Trophoblast cell (in vitro differentiated cells and primary cell): ENCODE data around the gene EHMT1.
A peak's percentile ranks its signal among the peaks of the same experiment; 100 is the strongest.

ENCODE experiments used
- DNase-seq, 2 donors: peaks; one replicate each; pipeline ENCODE4 v3.0.0-alpha.2; 2016
- H2AFZ ChIP-seq: 2 replicates; pipeline ENCODE4 v1.6.1; 2013; ENCODE audit warnings: low read length, moderate library complexity, mild to moderate bottlenecking; ENCODE audit not compliant: insufficient read depth, poor library complexity
- H2AK5ac ChIP-seq: 2 replicates; pipeline ENCODE4 v1.6.1; 2013; ENCODE audit warnings: mild to moderate bottlenecking, low read length
- H2BK120ac ChIP-seq: 2 replicates; pipeline ENCODE4 v1.6.1; 2013; ENCODE audit warnings: low read length, mild to moderate bottlenecking, moderate library complexity; ENCODE audit not compliant: insufficient read depth, poor library complexity
- H2BK12ac ChIP-seq: 2 replicates; pipeline ENCODE4 v1.6.1; 2013; ENCODE audit warnings: mild to moderate bottlenecking, low read length, moderate library complexity
- H2BK5ac ChIP-seq: 2 replicates; pipeline ENCODE4 v1.6.1; 2013; ENCODE audit warnings: low read length, low read depth, moderate library complexity, mild to moderate bottlenecking; ENCODE audit not compliant: poor library complexity
- H3K14ac ChIP-seq: 2 replicates; pipeline ENCODE4 v1.6.1; 2013; ENCODE audit warnings: mild to moderate bottlenecking, low read length
- H3K18ac ChIP-seq: 2 replicates; pipeline ENCODE4 v1.6.1; 2013; ENCODE audit warnings: mild to moderate bottlenecking, low read length
- H3K23ac ChIP-seq: 2 replicates; pipeline ENCODE4 v1.6.1; 2013; ENCODE audit warnings: low read length
- H3K27ac ChIP-seq: 2 replicates; pipeline ENCODE4 v1.5.1; 2013; ENCODE audit warnings: low read depth, mild to moderate bottlenecking, inconsistent platforms, low read length, moderate library complexity
- H3K27me3 ChIP-seq: 2 replicates; pipeline ENCODE4 v1.6.1; 2013; ENCODE audit warnings: inconsistent platforms, mild to moderate bottlenecking, low read length, moderate library complexity; ENCODE audit not compliant: insufficient read depth
- H3K36me3 ChIP-seq, 2 experiments: 1 replicate in 1 of 2; 2 replicates in 1 of 2; pipeline ENCODE4 v1.6.1; 2013; ENCODE audit warnings: low read length in 2 of 2, mild to moderate bottlenecking in 2 of 2, moderate library complexity in 1 of 2; ENCODE audit not compliant: insufficient read depth in 2 of 2, control insufficient read depth in 1 of 2
- H3K4ac ChIP-seq: 2 replicates; pipeline ENCODE4 v1.6.1; 2013; ENCODE audit warnings: low read depth, mild to moderate bottlenecking, low read length, moderate library complexity
- H3K4me1 ChIP-seq, 2 experiments: 1 replicate in 1 of 2; 2 replicates in 1 of 2; pipeline ENCODE4 v1.6.1; 2013; ENCODE audit warnings: low read length in 2 of 2, mild to moderate bottlenecking in 2 of 2, moderate library complexity in 1 of 2; ENCODE audit not compliant: insufficient read depth in 2 of 2, control insufficient read depth in 1 of 2
- H3K4me2 ChIP-seq: 2 replicates; pipeline ENCODE4 v1.6.1; 2013; ENCODE audit warnings: inconsistent platforms, mild to moderate bottlenecking, low read length, moderate library complexity
- H3K4me3 ChIP-seq: 2 replicates; pipeline ENCODE4 v1.5.1; 2013; ENCODE audit warnings: mild to moderate bottlenecking, low read depth, low read length, inconsistent platforms
- H3K79me1 ChIP-seq: one replicate; pipeline ENCODE4 v1.6.1; 2013; ENCODE audit warnings: low read length
- H3K79me2 ChIP-seq: 2 replicates; pipeline ENCODE4 v1.6.1; 2013; ENCODE audit warnings: low read length, mild to moderate bottlenecking; ENCODE audit not compliant: control insufficient read depth, insufficient read depth, poor library complexity
- H3K9ac ChIP-seq: 2 replicates; pipeline ENCODE4 v1.6.1; 2013; ENCODE audit warnings: mild to moderate bottlenecking, low read length
- H3K9me3 ChIP-seq: 2 replicates; pipeline ENCODE4 v1.6.1; 2013; ENCODE audit warnings: low read depth, mild to moderate bottlenecking, control low read depth, inconsistent platforms, low read length; ENCODE audit not compliant: insufficient read depth
- H4K12ac ChIP-seq: 2 replicates; pipeline ENCODE4 v1.6.1; 2013; ENCODE audit warnings: low read depth, mild to moderate bottlenecking, low read length, moderate library complexity
- H4K8ac ChIP-seq: 2 replicates; pipeline ENCODE4 v1.6.1; 2013; ENCODE audit warnings: low read depth, mild to moderate bottlenecking, low read length, moderate library complexity
- H4K91ac ChIP-seq: one replicate; pipeline ENCODE4 v1.6.1; 2013; ENCODE audit warnings: low read depth, mild to moderate bottlenecking, low read length, moderate library complexity
- WGBS: extraction: QIAGEN DNeasy Blood & Tissue Kit; methylation state at CpG from one replicate; pipeline ENCODE4 v1.1.7; 2013; ENCODE audit warnings: missing lambda C conversion rate; ENCODE audit not compliant: insufficient read length, insufficient coverage; ENCODE audit errors: extremely low coverage; 5-methylcytosine and 5-hydroxymethylcytosine counted together

The EHMT1 gene

GRCh38 chr9:137632230-137633161 is 13.7 kb downstream of the EHMT1 start:
- no CpG with 5 or more reads among the region's 23 CpGs for WGBS
- H4K91ac ChIP-seq = no peak overlapping the region
- H3K4me3 ChIP-seq = no peak overlapping the region
- H3K18ac ChIP-seq = no peak overlapping the region
- no peak overlapping the region for H2BK12ac ChIP-seq
- H2AK5ac ChIP-seq = no peak overlapping the region
- no peak overlapping the region for H2BK120ac ChIP-seq
- H3K14ac ChIP-seq = no peak overlapping the region
- H3K79me2 ChIP-seq = peaks cover 18% of the 10 kb centered on the region
- no peak overlapping the region for H4K8ac ChIP-seq
- H2AFZ ChIP-seq = peak overlapping the region; percentile 44
- no peaks in the 10 kb centered on the region for H3K79me1 ChIP-seq
- H3K27me3 ChIP-seq = no peaks in the 10 kb centered on the region
- H3K9ac ChIP-seq = no peak overlapping the region
- H3K27ac ChIP-seq = no peak overlapping the region
- H3K4me1 ChIP-seq = peaks cover 2 to 4% of the 10 kb centered on the region in 2 experiments
- H3K4ac ChIP-seq = peak overlapping the region; percentile 63
- H3K36me3 ChIP-seq = no peaks in the 10 kb centered on the region
- DNase-seq = no peak
- H4K12ac ChIP-seq = no peak overlapping the region
- H3K9me3 ChIP-seq = no peaks in the 10 kb centered on the region
- no peak overlapping the region for H3K23ac ChIP-seq
- H3K4me2 ChIP-seq = no peak overlapping the region
- no peak overlapping the region for H2BK5ac ChIP-seq

GRCh38 chr9:137634016-137634415 is 15.2 kb downstream of the EHMT1 start:
- Histone ChIP-seq H3K14ac (no peak overlapping the region), H3K27me3 (no peaks in the 10 kb centered on the region), H3K18ac (no peak overlapping the region), H3K79me1 (no peaks in the 10 kb centered on the region), H3K23ac (no peak overlapping the region), H3K27ac (no peak overlapping the region), H2AK5ac (no peak overlapping the region), H4K91ac (no peak overlapping the region), H3K4me2 (no peak overlapping the region), H3K36me3 (peaks cover 0 to 2% of the 10 kb centered on the region in 2 experiments), H2BK12ac (no peak overlapping the region), H2BK5ac (no peak overlapping the region), H4K12ac (no peak overlapping the region), H3K4me3 (no peak overlapping the region), H3K79me2 (peaks cover 13% of the 10 kb centered on the region), H3K9ac (no peak overlapping the region), H4K8ac (no peak overlapping the region), H3K9me3 (no peaks in the 10 kb centered on the region), H3K4me1 (no peaks in the 10 kb centered on the region), H2BK120ac (no peak overlapping the region), H3K4ac (peak overlapping the region; percentile 26), H2AFZ (no peak overlapping the region)
- DNase-seq = no peak
- no CpG with 5 or more reads among the region's 5 CpGs for WGBS

- no peak overlapping the region for H3K14ac ChIP-seq
Observed at GRCh38 chr9:137638680-137639079, 19.9 kb downstream of the EHMT1 start.

DNA sequence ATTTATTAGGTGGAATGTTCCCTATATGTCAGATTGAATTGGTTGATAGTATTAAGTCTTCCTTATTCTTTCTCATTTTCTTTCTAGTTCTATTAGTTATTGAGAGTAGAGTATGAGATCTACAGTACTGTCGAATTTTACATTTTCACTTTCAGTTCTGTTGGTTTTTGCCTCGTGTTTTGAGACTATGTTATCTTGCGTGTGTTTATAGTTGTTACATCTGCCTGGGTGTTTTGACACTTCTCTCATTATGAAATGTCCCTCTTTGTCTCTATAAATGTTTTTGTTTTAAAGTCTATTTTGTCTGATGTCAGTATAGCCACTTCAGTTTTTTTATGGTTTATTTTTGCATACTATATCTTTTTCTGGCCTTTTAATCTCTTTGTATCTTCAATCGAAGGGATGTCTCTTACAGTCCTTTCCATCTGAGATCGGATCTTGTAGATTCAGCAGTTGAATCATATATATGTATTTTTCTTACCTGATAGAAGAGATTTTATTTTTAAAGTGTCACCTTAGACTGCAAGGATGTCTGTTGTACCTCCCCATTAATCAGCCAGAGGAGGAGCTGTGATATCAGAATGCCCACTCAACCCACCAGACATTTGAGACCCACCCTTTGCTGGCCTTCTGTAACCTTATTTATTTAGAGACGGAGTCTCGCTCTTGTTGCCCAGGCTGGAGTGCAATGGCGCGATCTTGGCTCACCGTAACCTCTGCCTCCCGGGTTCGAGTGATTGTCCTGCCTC is 20.7 kb downstream of the EHMT1 start:
- Histone ChIP-seq H3K27me3 (no peaks in the 10 kb centered on the region), H3K4ac (peak overlapping the region; percentile 95), H3K14ac (no peak overlapping the region), H3K4me2 (no peak overlapping the region), H3K79me1 (no peaks in the 10 kb centered on the region), H2AK5ac (no peak overlapping the region), H4K91ac (no peak overlapping the region), H3K36me3 (peaks cover 6 to 9% of the 10 kb centered on the region in 2 experiments), H3K79me2 (peaks cover 14% of the 10 kb centered on the region), H3K4me1 (no peaks in the 10 kb centered on the region), H3K18ac (no peak overlapping the region), H2BK5ac (no peak overlapping the region), H3K27ac (no peak overlapping the region), H2BK12ac (no peak overlapping the region), H3K4me3 (no peak overlapping the region), H4K8ac (no peak overlapping the region), H3K23ac (no peak overlapping the region), H3K9me3 (no peaks in the 10 kb centered on the region), H3K9ac (no peak overlapping the region), H4K12ac (no peak overlapping the region), H2AFZ (no peak overlapping the region), H2BK120ac (no peak overlapping the region)
- no CpG with 5 or more reads among the region's 12 CpGs for WGBS
- no peak for DNase-seq

More at GRCh38 chr9:137638680-137639079, 19.9 kb downstream of the EHMT1 start:
- H4K91ac ChIP-seq = no peak overlapping the region
- H3K4me2 ChIP-seq = no peak overlapping the region
- H2AFZ ChIP-seq = no peak overlapping the region
- no peak overlapping the region for H3K4me3 ChIP-seq
- H3K79me1 ChIP-seq = no peaks in the 10 kb centered on the region
- H3K4me1 ChIP-seq = no peaks in the 10 kb centered on the region
- peaks cover 2 to 6% of the 10 kb centered on the region in 2 experiments for H3K36me3 ChIP-seq
- H3K9ac ChIP-seq = peak overlapping the region; percentile 28
- no peaks in the 10 kb centered on the region for H3K9me3 ChIP-seq
- H3K79me2 ChIP-seq = peaks cover 12% of the 10 kb centered on the region
- no peaks in the 10 kb centered on the region for H3K27me3 ChIP-seq
- H3K4ac ChIP-seq = peak overlapping the region; percentile 24
- H2BK12ac ChIP-seq = no peak overlapping the region
- H3K18ac ChIP-seq = no peak overlapping the region
- H3K23ac ChIP-seq = no peak overlapping the region
- no peak overlapping the region for H4K12ac ChIP-seq
- no peak for DNase-seq
- no peak overlapping the region for H2BK5ac ChIP-seq
- no CpG with 5 or more reads among the region's 6 CpGs for WGBS
- no peak overlapping the region for H3K27ac ChIP-seq
- no peak overlapping the region for H4K8ac ChIP-seq
- H2BK120ac ChIP-seq = no peak overlapping the region
- H2AK5ac ChIP-seq = no peak overlapping the region
